HFFc6 (cell line): ENCODE results near the gene PATJ. TPM values are rescaled to one million over a fixed set of nuclear protein-coding genes. Genes with fewer than 3 reads are reported as not detected.

Experiments
- DNase-seq: peaks from one replicate; pipeline ENCODE4 v3.0.0-alpha.2; 2018
- H3K27ac Mint-ChIP-seq: 2 replicates; pipeline ENCODE4 v1.8.0; 2020; ENCODE audit warnings: mild to moderate bottlenecking, mixed read lengths
- H3K27me3 Mint-ChIP-seq: 2 replicates; pipeline ENCODE4 v1.8.0; 2021; ENCODE audit warnings: mild to moderate bottlenecking, moderate library complexity, mixed read lengths; ENCODE audit not compliant: insufficient read depth
- H3K36me3 Mint-ChIP-seq: 2 replicates; pipeline ENCODE4 v1.8.0; 2021; ENCODE audit warnings: low read depth, mixed read lengths
- H3K4me1 Mint-ChIP-seq: 2 replicates; pipeline ENCODE4 v1.8.0; 2020; ENCODE audit warnings: low read depth, mixed read lengths
- H3K4me3 Mint-ChIP-seq: 2 replicates; pipeline ENCODE4 v1.8.0; 2020; ENCODE audit warnings: mild to moderate bottlenecking, moderate library complexity, mixed read lengths
- H3K9me3 Mint-ChIP-seq: 2 replicates; pipeline ENCODE4 v1.8.0; 2020; ENCODE audit warnings: mild to moderate bottlenecking, mixed read lengths
- CTCF ChIP-seq: fragments of 200-600 bp; sonication (generic); IDR thresholded peaks from 2 replicates; pipeline ENCODE4 v1.5.0; 2021; ENCODE audit warnings: antibody characterized with exemption, mild to moderate bottlenecking
- total RNA-seq, 6 experiments: library from RNA; stranded (reverse); fragmentation: NEBNext Ultra II Directional; extraction: Animal tissue kit (Norgen Biotek cat#: 25700); gene quantifications; 2 replicates in 1 of 6; 3 replicates in 5 of 6; pipeline ENCODE4 v1.2.3, GENCODE V29; 2021

Gene PATJ
- total RNA-seq, 6 experiments from 2014 or later = 4.7 to 8.0 (median 5.7) TPM

- no peak for TF ChIP-seq CTCF
- H3K4me3 Mint-ChIP-seq = no peak overlapping the region
- DNase-seq = no peak
- no peaks in the 10 kb centered on the region for H3K27me3 Mint-ChIP-seq
- no peaks in the 10 kb centered on the region; the same call in 1 of the 2 replicates for H3K9me3 Mint-ChIP-seq
- no peaks in the 10 kb centered on the region for H3K4me1 Mint-ChIP-seq
- no peaks in the 10 kb centered on the region for H3K36me3 Mint-ChIP-seq
- H3K27ac Mint-ChIP-seq = no peak overlapping the region
Observed at GRCh38 chr1:61978796-61979195, 236.5 kb downstream of the PATJ start.

- no peaks in the 10 kb centered on the region for H3K36me3 Mint-ChIP-seq
- no peaks in the 10 kb centered on the region for H3K27me3 Mint-ChIP-seq
Observed at GRCh38 chr1:61979729-61980128, 237.4 kb downstream of the PATJ start.

GRCh38 chr1:61980561-61980960, 238.3 kb downstream of the PATJ start:
- Mint-ChIP-seq H3K4me3 (no peak overlapping the region), H3K36me3 (no peaks in the 10 kb centered on the region), H3K27ac (no peak overlapping the region), H3K4me1 (no peaks in the 10 kb centered on the region), H3K9me3 (no peaks in the 10 kb centered on the region; the same call in 1 of the 2 replicates), H3K27me3 (no peaks in the 10 kb centered on the region)
- DNase-seq = no peak
- TF ChIP-seq CTCF = no peak

More at GRCh38 chr1:61979729-61980128, 237.4 kb downstream of the PATJ start:
- no peak for DNase-seq
- Mint-ChIP-seq H3K27ac (no peak overlapping the region), H3K4me1 (no peaks in the 10 kb centered on the region), H3K4me3 (no peak overlapping the region), H3K9me3 (no peaks in the 10 kb centered on the region; the same call in 1 of the 2 replicates)
- TF ChIP-seq CTCF = no peak

- Mint-ChIP-seq H3K36me3 (no peaks in the 10 kb centered on the region), H3K9me3 (no peaks in the 10 kb centered on the region; the same call in 1 of the 2 replicates), H3K27me3 (no peaks in the 10 kb centered on the region), H3K4me3 (no peak overlapping the region), H3K4me1 (no peaks in the 10 kb centered on the region), H3K27ac (no peak overlapping the region)
- TF ChIP-seq CTCF = no peak
- no peak for DNase-seq
Observed at GRCh38 chr1:61981870-61982660, 239.8 kb downstream of the PATJ start.

GRCh38 chr1:61983236-61983635, 241.0 kb downstream of the PATJ start:
- Mint-ChIP-seq H3K27ac (no peak overlapping the region), H3K36me3 (no peaks in the 10 kb centered on the region), H3K9me3 (peaks cover 7% of the 10 kb centered on the region; the same call in 1 of the 2 replicates), H3K4me1 (no peaks in the 10 kb centered on the region), H3K27me3 (no peaks in the 10 kb centered on the region), H3K4me3 (no peak overlapping the region)
- TF ChIP-seq CTCF = no peak
- DNase-seq = no peak
